GM12878 (cell line): ENCODE measurements around the gene GPR107. TPM values are rescaled to one million over a fixed set of nuclear protein-coding genes. Genes with fewer than 3 reads are reported as not detected.

Experiments used
- ATAC-seq: fragments of 200-7000 bp; cut with Tn5 transposase; 3 replicates; pipeline ENCODE4 v1.9.1; 2020; ENCODE audit warnings: mild to moderate bottlenecking, moderate library complexity
- BruUV-seq: library from RNA; stranded (reverse); fragments of 400-500 nt; replicated peaks from 2 replicates; lab custom pipeline; 2021; lab: Mats Ljungman, UMichigan
- CTCF ChIA-PET: fragments of 300-600 bp; sonication (Branson Sonifier 250); formaldehyde crosslinking; extraction: SDS; loops from one replicate; lab custom pipeline; 2021; ENCODE audit warnings: inconsistent platforms; lab: Yijun Ruan, JAX
- POLR2A ChIA-PET: fragments of 350-600 bp; formaldehyde crosslinking; extraction: SDS; loops from one replicate; lab custom pipeline; 2021; ENCODE audit warnings: inconsistent platforms; lab: Charles Lee
- RAD21 ChIA-PET: fragments of 300-600 bp; sonication (Branson Sonifier 250); formaldehyde crosslinking; loops from one replicate; lab custom pipeline; 2023; ENCODE audit warnings: antibody characterized with exemption; ENCODE audit not compliant: unreplicated experiment; lab: Charles Lee
- SMC1A ChIA-PET: fragments of 300-600 bp; sonication (Branson Sonifier 250); formaldehyde crosslinking; loops from one replicate; lab custom pipeline; 2023; ENCODE audit not compliant: unreplicated experiment, uncharacterized antibody; lab: Charles Lee
- DNase-seq: peaks from one replicate; pipeline ENCODE4 v3.0.0-alpha.2; 2011; ENCODE audit warnings: low read depth, low spot score
- FAIRE-seq: peaks from 3 replicates; lab custom pipeline; 2011; peaks lifted over from hg19 to GRCh38; lab: Jason Lieb, UNC
- H2AFZ ChIP-seq: 2 replicates; pipeline ENCODE4 v1.6.0; 2011; ENCODE audit warnings: low read depth, low read length, control low read depth; ENCODE audit not compliant: control insufficient read depth
- H3K27ac ChIP-seq: 2 replicates; pipeline ENCODE4 v1.5.1; 2011; ENCODE audit warnings: control low read depth; ENCODE audit not compliant: control insufficient read depth, insufficient read depth
- H3K27me3 ChIP-seq, 2 experiments: replicated peaks in 1 of 2; 2 replicates each; pipeline versions ENCODE4 v1.6.0 to v1.6.1; 2011; ENCODE audit warnings: low read length in 1 of 2; ENCODE audit not compliant: control insufficient read depth in 2 of 2, insufficient read depth in 2 of 2
- H3K36me3 ChIP-seq, 2 experiments: 2 replicates each; pipeline ENCODE4 v1.5.1; 2011; ENCODE audit warnings: low read length in 1 of 2; ENCODE audit not compliant: control insufficient read depth in 2 of 2, insufficient read depth in 2 of 2
- H3K4me1 ChIP-seq: 2 replicates; pipeline ENCODE4 v1.6.1; 2011; ENCODE audit warnings: mild to moderate bottlenecking, low read length, moderate library complexity, mixed read lengths; ENCODE audit not compliant: control insufficient read depth, insufficient read depth
- H3K4me2 ChIP-seq: 2 replicates; pipeline ENCODE4 v1.6.0; 2011; ENCODE audit warnings: control low read depth; ENCODE audit not compliant: control insufficient read depth, insufficient read depth
- H3K4me3 ChIP-seq: fragments of 200-600 bp; sonication (generic); 2 replicates; pipeline ENCODE4 v1.5.1; 2016
- H3K79me2 ChIP-seq: 2 replicates; pipeline ENCODE4 v1.6.0; 2011; ENCODE audit warnings: low read length; ENCODE audit not compliant: control insufficient read depth, insufficient read depth
- H3K9ac ChIP-seq: 2 replicates; pipeline ENCODE4 v1.8.0; 2011; ENCODE audit warnings: low read length, control low read depth, mixed read lengths; ENCODE audit not compliant: control insufficient read depth, insufficient read depth
- H3K9me3 ChIP-seq: replicated peaks from 3 replicates; pipeline ENCODE4 v1.5.1; 2011; ENCODE audit warnings: mild to moderate bottlenecking, low read length; ENCODE audit not compliant: control insufficient read depth, insufficient read depth
- H4K20me1 ChIP-seq: 2 replicates; pipeline ENCODE4 v1.6.0; 2011; ENCODE audit not compliant: control insufficient read depth, insufficient read depth
- BCL11A ChIP-seq: IDR thresholded peaks from 2 replicates; pipeline ENCODE4 v1.6.1; 2011; ENCODE audit warnings: low read depth, low read length
- BCLAF1 ChIP-seq: fragments of 450-650 bp; IDR thresholded peaks from 2 replicates; pipeline ENCODE4 v1.6.1; 2017; ENCODE audit warnings: antibody characterized with exemption, mild to moderate bottlenecking, moderate library complexity
- CBFB ChIP-seq: IDR thresholded peaks from 2 replicates; pipeline ENCODE4 v1.6.1; 2016; ENCODE audit warnings: antibody characterized with exemption, low read depth
- CHD4 ChIP-seq: fragments of 200-600 bp; sonication (generic); IDR thresholded peaks from 2 replicates; pipeline ENCODE4 v1.6.1; 2016; ENCODE audit warnings: mild to moderate bottlenecking
- GATAD2B ChIP-seq: fragments of 450-650 bp; conservative IDR thresholded peaks from 2 replicates; pipeline ENCODE4 v1.6.1; 2017; ENCODE audit warnings: low read depth, mild to moderate bottlenecking, moderate library complexity
- KAT2A ChIP-seq: conservative IDR thresholded peaks from 2 replicates; pipeline ENCODE4 v1.6.1; 2011; ENCODE audit warnings: low read depth, low read length; ENCODE audit not compliant: control insufficient read depth
- NFIC ChIP-seq: IDR thresholded peaks from 2 replicates; pipeline ENCODE4 v1.6.1; 2012; ENCODE audit warnings: low read depth, mild to moderate bottlenecking, inconsistent platforms, low read length, moderate library complexity
- NFYA ChIP-seq: IDR thresholded peaks from 2 replicates; pipeline ENCODE4 v1.6.1; 2011; ENCODE audit warnings: low read depth, mild to moderate bottlenecking, low read length, improper control_type of control experiment, borderline replicate concordance
- NKRF ChIP-seq: fragments of 450-650 bp; conservative IDR thresholded peaks from 2 replicates; pipeline ENCODE4 v1.6.1; 2017; ENCODE audit warnings: mild to moderate bottlenecking, moderate library complexity
- POLR2A ChIP-seq: IDR thresholded peaks from 2 replicates; pipeline ENCODE4 v1.6.1; 2011; ENCODE audit warnings: low read depth, mild to moderate bottlenecking, low read length
- RCOR1 ChIP-seq: conservative IDR thresholded peaks from 2 replicates; pipeline ENCODE4 v1.6.1; 2012; ENCODE audit warnings: low read depth, low read length, improper control_type of control experiment
- RFX5 ChIP-seq: IDR thresholded peaks from 2 replicates; pipeline ENCODE4 v1.6.1; 2011; ENCODE audit warnings: low read depth, low read length, improper control_type of control experiment
- SMARCA5 ChIP-seq: fragments of 450-650 bp; IDR thresholded peaks from 2 replicates; pipeline ENCODE4 v1.6.1; 2017; ENCODE audit warnings: mild to moderate bottlenecking
- STAT3 ChIP-seq: IDR thresholded peaks from 2 replicates; pipeline ENCODE4 v1.6.1; 2011; ENCODE audit warnings: low read depth, low read length, improper control_type of control experiment
- SUZ12 ChIP-seq: fragments of 200-600 bp; sonication (generic); IDR thresholded peaks from one replicate; pipeline ENCODE4 v1.6.1; 2018; ENCODE audit warnings: antibody characterized with exemption, mild to moderate bottlenecking; ENCODE audit not compliant: unreplicated experiment
- TCF12 ChIP-seq: IDR thresholded peaks from 2 replicates; pipeline ENCODE4 v1.6.1; 2011; ENCODE audit warnings: low read depth, mild to moderate bottlenecking, low read length
- ZNF207 ChIP-seq: fragments of 450-650 bp; IDR thresholded peaks from 2 replicates; pipeline ENCODE4 v1.6.1; 2014; ENCODE audit warnings: antibody characterized with exemption, mild to moderate bottlenecking, borderline replicate concordance
- WGBS: methylation state at CpG from one replicate; pipeline ENCODE4 v1.1.6; 2016; ENCODE audit warnings: low lambda C conversion rate; ENCODE audit not compliant: insufficient replicate concordance, insufficient coverage; ENCODE audit errors: missing lambda C conversion rate; 5-methylcytosine and 5-hydroxymethylcytosine counted together
- in situ Hi-C: fragments of 300-500 bp; cut with MboI; formaldehyde crosslinking; loops from 9 replicates; pipeline ENCODE4 v1.14.3; 2018; ENCODE audit warnings: mixed read lengths
- intact Hi-C: fragments of 100-400 bp; cut with micrococcal nuclease; formaldehyde crosslinking; loops from one replicate; pipeline ENCODE4 v1.14.2; 2022; ENCODE audit not compliant: unreplicated experiment
- polyA plus RNA-seq, 11 experiments: library from polyadenylated mRNA; depleted of rRNA in 4 of 11; unstranded in 6 of 11; stranded (reverse) in 5 of 11; fragments of >200 nt; fragmentation: Nextera tagmentation in 4 of 11; fragmentation: Illumina TruSeq in 1 of 11; extraction: Ambion mirVana in 4 of 11; extraction: Trizol in 1 of 11; gene quantifications; 1 replicate in 1 of 11; 2 replicates in 10 of 11; pipeline versions ENCODE4 v1.2.1 to v1.2.3, GENCODE V29; 2011 to 2016; ENCODE audit warnings: inconsistent platforms in 2 of 11, missing spikeins in 2 of 11, low read depth in 1 of 11
- total RNA-seq, 4 experiments: library from RNA; depleted of rRNA in 3 of 4; stranded (reverse); fragments of >200 nt in 3 of 4; fragmentation: Illumina TruSeq in 1 of 4; extraction: Trizol in 1 of 4; gene quantifications; 2 replicates each; pipeline versions ENCODE4 v1.2.1 to v1.2.3, GENCODE V29; 2013 to 2021
- TF ChIP-seq, protein P1 (sequence below): fragments of 450-650 bp; IDR thresholded peaks from 2 replicates; pipeline ENCODE4 v1.6.1; 2018; ENCODE audit warnings: borderline replicate concordance, mild to moderate bottlenecking; ENCODE audit not compliant: partially characterized antibody

GPR107 gene
- total and polyA plus RNA-seq, 10 of the 15 experiments (the other 5 are each of a cell fraction or from before 2014, with no cell fraction given), result 2.7 to 21.4 (median 10.6) TPM

- H3K4me1 ChIP-seq, result no peaks in the 10 kb centered on the region
- no peak overlapping the region for H2AFZ ChIP-seq
- no peaks in the 10 kb centered on the region; the same call in 1 of the 2 replicates for H4K20me1 ChIP-seq
- no peaks in the 10 kb centered on the region for H3K27me3 ChIP-seq
- POLR2A ChIA-PET, result interaction anchor here (0.6 kb wide), 1 partner anchor 1792 kb away, joined by 4 read pairs; no protein-coding TSS in a partner anchor
- 62% methylated on average over 3 of the region's 3 CpGs for WGBS
- DNase-seq, result no peak
- SMC1A ChIA-PET, result no interaction called here
- in situ Hi-C loops, result no loop called here
- H3K9me3 ChIP-seq, result no peaks in the 10 kb centered on the region
- no peak overlapping the region for H3K27ac ChIP-seq
- CTCF ChIA-PET, result interaction anchor here (1.0 kb wide), 1 partner anchor 48 kb away, joined by 3 read pairs; no protein-coding TSS in a partner anchor
- intact Hi-C loops, result no loop called here
- no TSS peak for BruUV-seq
- no peak overlapping the region for H3K4me3 ChIP-seq
- no peak overlapping the region for H3K9ac ChIP-seq
- no peak for FAIRE-seq
- no peaks in the 10 kb centered on the region for H3K36me3 ChIP-seq
- ATAC-seq, result no peak
- no peak overlapping the region for H3K4me2 ChIP-seq
- H3K79me2 ChIP-seq, result no peaks in the 10 kb centered on the region
- TF ChIP-seq NKRF (no peak), BCL11A (no peak), ZNF207 (no peak), NFYA (no peak), NFIC (no peak), CBFB (no peak), BCLAF1 (no peak), RCOR1 (no peak), STAT3 (no peak), RFX5 (no peak), GATAD2B (no peak), CHD4 (no peak), SMARCA5 (no peak), POLR2A (no peak), TCF12 (no peak), KAT2A (no peak), SUZ12 (no peak)
- TF ChIP-seq, protein P1, sequence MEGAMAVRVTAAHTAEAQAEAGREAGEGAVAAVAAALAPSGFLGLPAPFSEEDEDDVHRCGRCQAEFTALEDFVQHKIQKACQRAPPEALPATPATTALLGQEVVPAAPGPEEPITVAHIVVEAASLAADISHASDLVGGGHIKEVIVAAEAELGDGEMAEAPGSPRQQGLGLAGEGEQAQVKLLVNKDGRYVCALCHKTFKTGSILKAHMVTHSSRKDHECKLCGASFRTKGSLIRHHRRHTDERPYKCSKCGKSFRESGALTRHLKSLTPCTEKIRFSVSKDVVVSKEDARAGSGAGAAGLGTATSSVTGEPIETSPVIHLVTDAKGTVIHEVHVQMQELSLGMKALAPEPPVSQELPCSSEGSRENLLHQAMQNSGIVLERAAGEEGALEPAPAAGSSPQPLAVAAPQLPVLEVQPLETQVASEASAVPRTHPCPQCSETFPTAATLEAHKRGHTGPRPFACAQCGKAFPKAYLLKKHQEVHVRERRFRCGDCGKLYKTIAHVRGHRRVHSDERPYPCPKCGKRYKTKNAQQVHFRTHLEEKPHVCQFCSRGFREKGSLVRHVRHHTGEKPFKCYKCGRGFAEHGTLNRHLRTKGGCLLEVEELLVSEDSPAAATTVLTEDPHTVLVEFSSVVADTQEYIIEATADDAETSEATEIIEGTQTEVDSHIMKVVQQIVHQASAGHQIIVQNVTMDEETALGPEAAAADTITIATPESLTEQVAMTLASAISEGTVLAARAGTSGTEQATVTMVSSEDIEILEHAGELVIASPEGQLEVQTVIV, result no peak
- TF ChIP-seq, all 136 proteins: peak for 0
- RAD21 ChIA-PET, result no interaction called here
Observed at GRCh38 chr9:130154816-130155215, 101.1 kb downstream of the GPR107 start.
